K562 (cell line): Measurements from ENCODE around the gene TMEM260. TPM values are rescaled to one million over a fixed set of nuclear protein-coding genes. Genes with fewer than 3 reads are reported as not detected.

ENCODE experiments used
- BRCA1 ChIP-seq, 2 experiments: fragments of 450-650 bp in 1 of 2; sonication (generic) in 1 of 2; formaldehyde crosslinking in 1 of 2; IDR thresholded peaks; 2 replicates each; pipeline versions ENCODE4 v1.5.0 to v1.6.1; 2017 to 2020; ENCODE audit warnings: mild to moderate bottlenecking in 1 of 2, missing genetic modification reagents in 1 of 2
- CHD2 ChIP-seq: IDR thresholded peaks from 2 replicates; pipeline ENCODE4 v1.6.1; 2011; ENCODE audit warnings: low read depth, low read length
- ETS1 ChIP-seq: conservative IDR thresholded peaks from 2 replicates; pipeline ENCODE4 v1.6.1; 2011; ENCODE audit warnings: low read depth, mild to moderate bottlenecking, low read length; ENCODE audit not compliant: control insufficient read depth
- ILF3 ChIP-seq: fragments of 450-650 bp; IDR thresholded peaks from 2 replicates; pipeline ENCODE4 v1.6.1; 2018; ENCODE audit warnings: antibody characterized with exemption, mild to moderate bottlenecking, moderate library complexity, borderline replicate concordance
- MAFF ChIP-seq: IDR thresholded peaks from 2 replicates; pipeline ENCODE4 v1.6.1; 2012; ENCODE audit warnings: low read length, improper control_type of control experiment
- NBN ChIP-seq: fragments of 450-650 bp; IDR thresholded peaks from 2 replicates; pipeline ENCODE4 v1.6.1; 2016; ENCODE audit warnings: low read depth, mild to moderate bottlenecking
- POLR2H ChIP-seq: IDR thresholded peaks from 2 replicates; pipeline ENCODE4 v1.6.1; 2016; ENCODE audit warnings: missing genetic modification characterization, low read depth, mild to moderate bottlenecking, control low read depth, missing compliant biosample characterization, moderate library complexity
- POLR3A ChIP-seq: IDR thresholded peaks from 2 replicates; pipeline ENCODE4 v1.6.1; 2011; ENCODE audit warnings: borderline replicate concordance, mild to moderate bottlenecking, moderate library complexity; ENCODE audit not compliant: insufficient read length, insufficient read depth; ENCODE audit errors: extremely low read depth
- PTTG1 ChIP-seq: fragments of 450-650 bp; IDR thresholded peaks from 2 replicates; pipeline ENCODE4 v1.6.1; 2016; ENCODE audit warnings: low read depth, mild to moderate bottlenecking, missing genetic modification characterization, missing compliant biosample characterization
- SMAD1 ChIP-seq: fragments of 150-350 bp; IDR thresholded peaks from 2 replicates; pipeline ENCODE4 v1.6.1; 2014; ENCODE audit warnings: low read length, low read depth; ENCODE audit not compliant: partially characterized antibody
- UBTF ChIP-seq, 2 experiments: IDR thresholded peaks; 2 replicates each; pipeline ENCODE4 v1.6.1; 2012; ENCODE audit warnings: improper control_type of control experiment in 2 of 2, low read depth in 2 of 2, low read length in 2 of 2, borderline replicate concordance in 1 of 2
- ZBTB49 ChIP-seq: sonication (generic); formaldehyde crosslinking; IDR thresholded peaks from 2 replicates; pipeline ENCODE4 v1.8.0; 2022; ENCODE audit warnings: missing genetic modification reagents, mild to moderate bottlenecking, borderline replicate concordance
- ZFX ChIP-seq: sonication (generic); formaldehyde crosslinking; IDR thresholded peaks from 2 replicates; pipeline ENCODE4 v1.8.0; 2022; ENCODE audit warnings: mild to moderate bottlenecking, missing genetic modification reagents, moderate library complexity
- ZNF398 ChIP-seq: fragments of 250-450 bp; sonication (Bioruptor Pico); IDR thresholded peaks from 2 replicates; pipeline ENCODE4 v1.8.0; 2021; ENCODE audit warnings: moderate library complexity, mild to moderate bottlenecking, inconsistent platforms
- ZNF431 ChIP-seq: sonication (generic); formaldehyde crosslinking; IDR thresholded peaks from 2 replicates; pipeline ENCODE4 v1.8.0; 2022; ENCODE audit warnings: mild to moderate bottlenecking, missing genetic modification reagents
- ZNF584 ChIP-seq: fragments of 200-800 bp; sonication (Bioruptor generic); IDR thresholded peaks from 2 replicates; pipeline ENCODE4 v1.6.1; 2016; ENCODE audit warnings: low read depth, mild to moderate bottlenecking, missing genetic modification characterization, missing compliant biosample characterization
- ZNF696 ChIP-seq: fragments of 250-450 bp; sonication (Bioruptor Pico); conservative IDR thresholded peaks from 2 replicates; pipeline ENCODE4 v1.4.0; 2020; ENCODE audit warnings: mild to moderate bottlenecking, moderate library complexity
- polyA plus RNA-seq, 8 experiments: library from polyadenylated mRNA; depleted of rRNA in 4 of 8; stranded (reverse) in 5 of 8; unstranded in 3 of 8; fragments of >200 nt; fragmentation: Nextera tagmentation in 2 of 8; fragmentation: Illumina TruSeq in 1 of 8; extraction: Ambion mirVana in 2 of 8; extraction: Trizol in 1 of 8; gene quantifications; 2 replicates each; pipeline versions ENCODE4 v1.2.1 to v1.2.3, GENCODE V29; 2011 to 2014; ENCODE audit warnings: inconsistent platforms in 1 of 8, missing spikeins in 1 of 8
- total RNA-seq, 7 experiments: library from RNA; depleted of rRNA in 6 of 7; stranded (reverse); fragments of >200 nt in 6 of 7; fragmentation: Illumina TruSeq in 2 of 7; extraction: Trizol in 2 of 7; gene quantifications; 2 replicates each; pipeline versions ENCODE4 v1.2.1 to v1.2.3, GENCODE V29; 2011 to 2021; ENCODE audit warnings: low replicate concordance in 1 of 7

The TMEM260 gene
- total and polyA plus RNA-seq, 9 of the 15 experiments (the other 6 are each of a cell fraction or from before 2014, with no cell fraction given): 2.2 to 9.4 (median 6.0) TPM

GRCh38 chr14:56555921-56556570, 23.6 kb upstream of the TMEM260 start (continued):
- no peak for TF ChIP-seq ETS1
- TF ChIP-seq UBTF (IDR thresholded peaks at IDR 0.05; ENCODE audit: borderline replicate concordance in 1 of 2, low read depth in 2 of 2, low read length in 2 of 2): no peak
- TF ChIP-seq PTTG1 (tag): no peak
- no peak for TF ChIP-seq POLR2H (tag)
- no peak for TF ChIP-seq ZFX (CRISPR knock-in tag)
- no peak for TF ChIP-seq SMAD1
- TF ChIP-seq POLR3A: no peak
- TF ChIP-seq ILF3: no peak
- TF ChIP-seq ZNF431: no peak
- no peak for TF ChIP-seq MAFF
- TF ChIP-seq ZNF696: no peak
- no peak for TF ChIP-seq ZNF584
- TF ChIP-seq NBN: no peak
- no peak for TF ChIP-seq BRCA1 (IDR thresholded peaks at IDR 0.05)
- no peak for TF ChIP-seq BRCA1 (CRISPR knock-in tag; IDR thresholded peaks at IDR 0.05)
- no peak for TF ChIP-seq ZBTB49 (CRISPR knock-in tag)
- no peak for TF ChIP-seq ZNF398 (CRISPR knock-in tag)
- TF ChIP-seq CHD2: no peak
